Calu3 (cell line): ENCODE data around the gene UNG. TPM values are rescaled to one million over a fixed set of nuclear protein-coding genes. Genes with fewer than 3 reads are reported as not detected.

Source experiments
- BruUV-seq: library from RNA; stranded (reverse); fragments of 400-500 nt; replicated peaks from 2 replicates; lab custom pipeline; 2021; lab: Mats Ljungman, UMichigan
- CTCF ChIA-PET: fragments of 300-600 bp; sonication (Branson Sonifier 250); formaldehyde crosslinking; loops from one replicate; lab custom pipeline; 2022; ENCODE audit warnings: antibody characterized with exemption; lab: Charles Lee
- DNase-seq: peaks from one replicate; pipeline ENCODE4 v3.0.0; 2022
- H3K27ac Mint-ChIP-seq: one replicate; pipeline ENCODE4 v1.8.0; 2022; ENCODE audit warnings: mixed read lengths; ENCODE audit not compliant: unreplicated experiment
- H3K27me3 Mint-ChIP-seq: one replicate; pipeline ENCODE4 v1.8.0; 2022; ENCODE audit warnings: mixed read lengths; ENCODE audit not compliant: unreplicated experiment
- H3K36me3 Mint-ChIP-seq: one replicate; pipeline ENCODE4 v1.8.0; 2022; ENCODE audit warnings: mild to moderate bottlenecking, moderate library complexity, mixed read lengths; ENCODE audit not compliant: insufficient read depth, unreplicated experiment
- H3K4me1 Mint-ChIP-seq: one replicate; pipeline ENCODE4 v1.8.0; 2022; ENCODE audit warnings: mild to moderate bottlenecking, low read depth, mixed read lengths; ENCODE audit not compliant: unreplicated experiment
- H3K4me3 Mint-ChIP-seq: one replicate; pipeline ENCODE4 v1.8.0; 2022; ENCODE audit warnings: mild to moderate bottlenecking, low read depth, moderate library complexity, mixed read lengths; ENCODE audit not compliant: unreplicated experiment
- H3K9me3 Mint-ChIP-seq: one replicate; pipeline ENCODE4 v1.8.0; 2022; ENCODE audit warnings: low read depth, mixed read lengths; ENCODE audit not compliant: unreplicated experiment
- CTCF ChIP-seq: fragments of 200-600 bp; IDR thresholded peaks from one replicate; pipeline ENCODE4 v1.8.0; 2022; ENCODE audit warnings: antibody characterized with exemption; ENCODE audit not compliant: unreplicated experiment
- intact Hi-C: fragments of 100-400 bp; cut with micrococcal nuclease; formaldehyde crosslinking; loops from one replicate; pipeline ENCODE4 v1.10.0; 2022; ENCODE audit not compliant: unreplicated experiment
- total RNA-seq: library from RNA; stranded (reverse); gene quantifications from 2 replicates; pipeline ENCODE4 v1.2.3, GENCODE V29; 2022

The UNG gene
- total RNA-seq, 1 experiment from 2014 or later = 79.2 TPM

- intact Hi-C loops = no loop called here
- Mint-ChIP-seq H3K4me1 (no peaks in the 10 kb centered on the region), H3K9me3 (no peaks in the 10 kb centered on the region), H3K27ac (no peak overlapping the region), H3K36me3 (no peaks in the 10 kb centered on the region), H3K27me3 (no peaks in the 10 kb centered on the region), H3K4me3 (no peak overlapping the region)
- CTCF ChIA-PET = no interaction called here
- no peak for TF ChIP-seq CTCF
- no TSS peak for BruUV-seq
- DNase-seq = no peak
These were observed 32.1 kb upstream of the UNG start for GRCh38 chr12:109065154-109065852.

GRCh38 chr12:109065853-109066193, 31.6 kb upstream of the UNG start:
- no peak for TF ChIP-seq CTCF
- Mint-ChIP-seq H3K4me1 (no peaks in the 10 kb centered on the region), H3K9me3 (no peaks in the 10 kb centered on the region), H3K27me3 (no peaks in the 10 kb centered on the region), H3K27ac (no peak overlapping the region), H3K4me3 (no peak overlapping the region), H3K36me3 (no peaks in the 10 kb centered on the region)
- intact Hi-C loops = no loop called here
- no TSS peak for BruUV-seq
- CTCF ChIA-PET = no interaction called here
- DNase-seq = no peak

- BruUV-seq = no TSS peak
- no peak for TF ChIP-seq CTCF
- no peaks in the 10 kb centered on the region for H3K9me3 Mint-ChIP-seq
- intact Hi-C loops = no loop called here
- no peak overlapping the region for H3K27ac Mint-ChIP-seq
- no peaks in the 10 kb centered on the region for H3K4me1 Mint-ChIP-seq
- CTCF ChIA-PET = no interaction called here
- H3K27me3 Mint-ChIP-seq = no peaks in the 10 kb centered on the region
- H3K4me3 Mint-ChIP-seq = no peak overlapping the region
- DNase-seq = no peak
- H3K36me3 Mint-ChIP-seq = peaks cover 5% of the 10 kb centered on the region
These were observed 27.8 kb upstream of the UNG start for GRCh38 chr12:109069307-109070271.

GRCh38 chr12:109074866-109075265, 22.5 kb upstream of the UNG start:
- no peak for TF ChIP-seq CTCF
- H3K36me3 Mint-ChIP-seq = peaks cover 5% of the 10 kb centered on the region
- intact Hi-C loops = no loop called here

More at GRCh38 chr12:109074866-109075265, 22.5 kb upstream of the UNG start:
- H3K27ac Mint-ChIP-seq = no peak overlapping the region
- CTCF ChIA-PET = interaction anchor here (0.7 kb wide), 1 partner anchor 106 kb away, joined by 3 read pairs; no protein-coding TSS in a partner anchor
- H3K9me3 Mint-ChIP-seq = no peaks in the 10 kb centered on the region
- BruUV-seq = no TSS peak
- H3K4me1 Mint-ChIP-seq = no peaks in the 10 kb centered on the region
- no peak for DNase-seq
- no peaks in the 10 kb centered on the region for H3K27me3 Mint-ChIP-seq
- no peak overlapping the region for H3K4me3 Mint-ChIP-seq
